Testis (tissue), 2 donors: Measurements from ENCODE around the gene IRF2BPL.

Experiments used
- CTCF ChIP-seq, 3 experiments: fragments of 450-650 bp in 2 of 3; fragments of 200-600 bp in 1 of 3; sonication (generic) in 1 of 3; IDR thresholded peaks; one replicate each; pipeline ENCODE4 v1.5.1; 2016 to 2019; ENCODE audit warnings: antibody characterized with exemption in 3 of 3, mild to moderate bottlenecking in 2 of 3, moderate library complexity in 1 of 3
- POLR2A ChIP-seq: fragments of 450-650 bp; IDR thresholded peaks from one replicate; pipeline ENCODE4 v1.6.1; 2017; ENCODE audit warnings: antibody characterized with exemption, mild to moderate bottlenecking, moderate library complexity

GRCh38 chr14:77018785-77019184 lies 9.7 kb downstream of the IRF2BPL start:
- TF ChIP-seq CTCF (IDR thresholded peaks at IDR 0.05) (no peak), POLR2A (no peak)
